DOHH2 (cell line): ENCODE results near the gene ZNF521.

Experiments
- H3F3A ChIP-seq: fragments of 200-600 bp; sonication (generic), shearing (Covaris generic); 2 replicates; pipeline ENCODE4 v1.6.0; 2016; ENCODE audit warnings: antibody characterized with exemption, mild to moderate bottlenecking; ENCODE audit not compliant: control insufficient read depth, insufficient read depth
- H3K27ac ChIP-seq: fragments of 200-600 bp; sonication (generic); 2 replicates; pipeline ENCODE4 v1.5.1; 2014; ENCODE audit warnings: low read depth, mild to moderate bottlenecking, low read length, moderate library complexity
- H3K27me3 ChIP-seq: fragments of 200-600 bp; sonication (generic); 2 replicates; pipeline ENCODE4 v1.6.1; 2014; ENCODE audit warnings: mild to moderate bottlenecking, low read length, mixed read lengths; ENCODE audit not compliant: control insufficient read depth
- H3K36me3 ChIP-seq: fragments of 200-600 bp; sonication (generic); 2 replicates; pipeline ENCODE4 v1.6.1; 2014; ENCODE audit warnings: mild to moderate bottlenecking, low read length, moderate library complexity, mixed read lengths; ENCODE audit not compliant: control insufficient read depth
- H3K4me1 ChIP-seq: fragments of 200-600 bp; sonication (generic); 2 replicates; pipeline ENCODE4 v1.6.1; 2014; ENCODE audit warnings: mild to moderate bottlenecking, low read length, mixed read lengths; ENCODE audit not compliant: control insufficient read depth
- H3K4me2 ChIP-seq: fragments of 200-600 bp; sonication (generic); 2 replicates; pipeline ENCODE4 v1.6.0; 2014; ENCODE audit warnings: mild to moderate bottlenecking, low read length, moderate library complexity
- H3K4me3 ChIP-seq: fragments of 200-600 bp; sonication (generic); 2 replicates; pipeline ENCODE4 v1.5.1; 2014; ENCODE audit warnings: mild to moderate bottlenecking, low read length, mixed read lengths
- H3K79me2 ChIP-seq: fragments of 200-600 bp; sonication (generic); 2 replicates; pipeline ENCODE4 v1.6.1; 2014; ENCODE audit warnings: mild to moderate bottlenecking, low read length, mixed read lengths; ENCODE audit not compliant: control insufficient read depth
- H3K9me2 ChIP-seq: fragments of 200-600 bp; sonication (generic); replicated peaks from 2 replicates; pipeline ENCODE4 v1.6.1; 2014; ENCODE audit warnings: mild to moderate bottlenecking, low read length, mixed read lengths; ENCODE audit not compliant: control insufficient read depth
- H3K9me3 ChIP-seq: fragments of 200-600 bp; sonication (generic); 2 replicates; pipeline ENCODE4 v1.6.1; 2014; ENCODE audit warnings: antibody characterized with exemption, low read length, mixed read lengths; ENCODE audit not compliant: control insufficient read depth, insufficient read depth
- H4K20me1 ChIP-seq: fragments of 200-600 bp; sonication (generic); 2 replicates; pipeline ENCODE4 v1.6.0; 2014; ENCODE audit warnings: low read depth, mild to moderate bottlenecking, antibody characterized with exemption, low read length, moderate library complexity; ENCODE audit not compliant: control insufficient read depth, insufficient read depth
- EZH2phosphoT487 ChIP-seq: fragments of 200-600 bp; sonication (generic); IDR thresholded peaks from 2 replicates; pipeline ENCODE4 v1.6.1; 2017; ENCODE audit warnings: borderline replicate concordance, mild to moderate bottlenecking, antibody characterized with exemption, low read length, moderate library complexity, mixed read lengths
- TF ChIP-seq, protein P1 (sequence below): fragments of 200-600 bp; sonication (generic); IDR thresholded peaks from one replicate; pipeline ENCODE4 v1.5.1; 2014; ENCODE audit warnings: antibody characterized with exemption, mild to moderate bottlenecking, low read depth, low read length; ENCODE audit not compliant: poor library complexity, severe bottlenecking

ZNF521 gene

DNA sequence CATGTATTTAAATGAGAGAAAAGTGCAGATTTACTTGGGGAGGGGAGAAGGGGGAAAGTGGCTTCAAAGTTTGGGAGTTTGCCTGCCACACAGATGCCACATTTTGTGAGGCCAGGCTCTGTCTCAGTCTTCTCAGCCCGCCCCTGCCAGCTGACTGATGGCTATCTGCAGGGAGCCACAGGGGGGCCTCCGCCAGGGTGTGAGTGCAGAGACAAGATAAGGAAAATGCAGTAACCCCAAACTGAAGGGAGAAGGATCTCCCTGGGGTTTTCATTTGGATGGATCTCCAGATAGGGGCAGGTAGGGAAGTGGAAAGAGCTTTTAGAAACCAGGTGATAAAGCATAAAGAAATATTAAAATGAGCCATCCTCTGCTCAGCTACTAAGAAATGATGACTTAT lies 128.8 kb downstream of the ZNF521 start:
- H3K9me3 ChIP-seq = no peaks in the 10 kb centered on the region
- H3K36me3 ChIP-seq = no peaks in the 10 kb centered on the region
- no peaks in the 10 kb centered on the region for H3F3A ChIP-seq
- H3K4me2 ChIP-seq = no peak overlapping the region
- H3K4me3 ChIP-seq = no peak overlapping the region
- no peak for TF ChIP-seq EZH2phosphoT487
- TF ChIP-seq, protein P1, sequence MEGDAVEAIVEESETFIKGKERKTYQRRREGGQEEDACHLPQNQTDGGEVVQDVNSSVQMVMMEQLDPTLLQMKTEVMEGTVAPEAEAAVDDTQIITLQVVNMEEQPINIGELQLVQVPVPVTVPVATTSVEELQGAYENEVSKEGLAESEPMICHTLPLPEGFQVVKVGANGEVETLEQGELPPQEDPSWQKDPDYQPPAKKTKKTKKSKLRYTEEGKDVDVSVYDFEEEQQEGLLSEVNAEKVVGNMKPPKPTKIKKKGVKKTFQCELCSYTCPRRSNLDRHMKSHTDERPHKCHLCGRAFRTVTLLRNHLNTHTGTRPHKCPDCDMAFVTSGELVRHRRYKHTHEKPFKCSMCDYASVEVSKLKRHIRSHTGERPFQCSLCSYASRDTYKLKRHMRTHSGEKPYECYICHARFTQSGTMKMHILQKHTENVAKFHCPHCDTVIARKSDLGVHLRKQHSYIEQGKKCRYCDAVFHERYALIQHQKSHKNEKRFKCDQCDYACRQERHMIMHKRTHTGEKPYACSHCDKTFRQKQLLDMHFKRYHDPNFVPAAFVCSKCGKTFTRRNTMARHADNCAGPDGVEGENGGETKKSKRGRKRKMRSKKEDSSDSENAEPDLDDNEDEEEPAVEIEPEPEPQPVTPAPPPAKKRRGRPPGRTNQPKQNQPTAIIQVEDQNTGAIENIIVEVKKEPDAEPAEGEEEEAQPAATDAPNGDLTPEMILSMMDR = no peak
- H4K20me1 ChIP-seq = no peaks in the 10 kb centered on the region
- H3K4me1 ChIP-seq = no peaks in the 10 kb centered on the region
- H3K27me3 ChIP-seq = no peaks in the 10 kb centered on the region
- H3K27ac ChIP-seq = no peak overlapping the region
- H3K79me2 ChIP-seq = no peaks in the 10 kb centered on the region
- no peaks in the 10 kb centered on the region for H3K9me2 ChIP-seq

DNA sequence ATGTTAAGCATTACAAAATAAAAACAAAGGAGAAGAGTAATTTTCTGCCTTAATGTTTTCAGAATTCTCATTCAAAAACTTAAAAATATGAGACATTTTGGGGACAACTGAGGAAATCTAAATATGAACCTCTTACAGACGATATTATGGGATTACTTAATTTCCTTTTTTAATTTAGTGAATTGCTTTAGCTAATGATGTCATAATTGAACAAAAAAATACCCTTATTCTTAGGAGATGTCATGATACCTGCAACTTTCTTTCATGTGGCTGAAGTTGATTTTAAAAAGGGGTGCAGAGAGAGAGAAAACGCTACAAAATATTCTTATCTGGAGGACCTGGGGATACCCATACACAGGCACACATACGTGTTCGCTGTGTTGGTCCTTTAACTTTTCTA lies 129.3 kb downstream of the ZNF521 start:
- no peaks in the 10 kb centered on the region for H3K4me1 ChIP-seq
- no peak overlapping the region for H3K4me3 ChIP-seq
- H3K27ac ChIP-seq = no peak overlapping the region
- H4K20me1 ChIP-seq = no peaks in the 10 kb centered on the region
- no peaks in the 10 kb centered on the region for H3K79me2 ChIP-seq
- H3K4me2 ChIP-seq = no peak overlapping the region
- H3K36me3 ChIP-seq = no peaks in the 10 kb centered on the region
- no peaks in the 10 kb centered on the region for H3K27me3 ChIP-seq
- no peak for TF ChIP-seq EZH2phosphoT487
- TF ChIP-seq, protein P1 = no peak
- no peaks in the 10 kb centered on the region for H3F3A ChIP-seq
- H3K9me2 ChIP-seq = no peaks in the 10 kb centered on the region
- H3K9me3 ChIP-seq = no peaks in the 10 kb centered on the region

DNA sequence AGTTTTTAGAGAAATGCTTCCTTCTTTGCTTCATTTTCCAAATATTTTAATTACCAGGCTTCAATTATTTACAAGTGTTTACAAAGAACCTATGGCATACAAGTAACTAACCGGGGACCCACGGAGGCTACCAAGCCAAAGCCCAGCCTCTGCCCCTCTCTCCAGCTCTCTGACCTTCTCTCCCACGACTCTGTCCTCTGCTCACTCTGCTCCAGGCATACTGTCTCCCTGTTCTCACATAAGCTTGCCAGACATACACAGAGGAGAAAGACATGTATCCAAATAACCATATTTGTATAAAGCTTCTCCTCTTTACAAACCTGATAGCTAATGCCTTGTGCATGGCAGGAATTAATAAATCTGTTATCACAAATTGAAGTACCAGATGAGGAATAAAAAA lies 141.3 kb downstream of the ZNF521 start:
- H3K27me3 ChIP-seq = no peaks in the 10 kb centered on the region
- H3K36me3 ChIP-seq = no peaks in the 10 kb centered on the region
- H3K4me3 ChIP-seq = no peak overlapping the region
- no peaks in the 10 kb centered on the region for H3K4me1 ChIP-seq
- H3F3A ChIP-seq = no peaks in the 10 kb centered on the region
- no peaks in the 10 kb centered on the region for H4K20me1 ChIP-seq
- H3K4me2 ChIP-seq = no peak overlapping the region
- no peak for TF ChIP-seq EZH2phosphoT487
- TF ChIP-seq, protein P1 = no peak
- H3K9me2 ChIP-seq = no peaks in the 10 kb centered on the region
- H3K9me3 ChIP-seq = no peaks in the 10 kb centered on the region
- no peak overlapping the region for H3K27ac ChIP-seq
- H3K79me2 ChIP-seq = no peaks in the 10 kb centered on the region

DNA sequence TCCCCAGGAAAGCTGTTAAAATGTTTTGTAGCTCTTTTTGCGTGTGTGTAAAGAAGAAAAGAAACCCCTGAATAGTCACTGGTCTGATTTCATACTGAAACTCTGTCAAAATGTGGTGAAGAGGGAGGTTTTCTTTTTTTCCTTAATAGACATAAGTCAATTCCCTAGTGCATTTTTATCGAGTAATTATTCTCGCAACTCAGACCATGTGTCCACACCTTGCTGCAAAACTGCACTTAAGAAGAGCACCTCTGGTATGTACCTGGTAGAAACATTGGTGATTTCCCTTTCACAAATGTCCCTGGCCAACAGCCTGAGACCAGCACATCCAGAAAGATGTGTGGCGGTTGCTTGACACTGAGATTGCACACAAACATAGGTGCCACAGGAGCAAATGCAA lies 159.9 kb downstream of the ZNF521 start:
- no peak overlapping the region for H3K4me3 ChIP-seq
- no peak overlapping the region for H3K27ac ChIP-seq
- no peaks in the 10 kb centered on the region for H4K20me1 ChIP-seq
- no peaks in the 10 kb centered on the region for H3K36me3 ChIP-seq
- no peaks in the 10 kb centered on the region for H3K27me3 ChIP-seq
- H3K4me2 ChIP-seq = no peak overlapping the region
- no peaks in the 10 kb centered on the region for H3K4me1 ChIP-seq
- no peaks in the 10 kb centered on the region for H3F3A ChIP-seq
- H3K79me2 ChIP-seq = no peaks in the 10 kb centered on the region
- TF ChIP-seq EZH2phosphoT487 = no peak
- TF ChIP-seq, protein P1 = no peak
- no peaks in the 10 kb centered on the region for H3K9me2 ChIP-seq
- H3K9me3 ChIP-seq = no peaks in the 10 kb centered on the region
